C4-2B (cell line): Measurements from ENCODE around the gene MYO1G.

ENCODE experiments used
- H3K27ac ChIP-seq: fragments of 450-650 bp; 2 replicates; pipeline ENCODE4 v1.5.1; 2017
- CTCF ChIP-seq: fragments of 450-650 bp; conservative IDR thresholded peaks from 2 replicates; pipeline ENCODE4 v1.5.1; 2017; ENCODE audit warnings: mild to moderate bottlenecking
- ZFX ChIP-seq: fragments of 450-650 bp; IDR thresholded peaks from 2 replicates; pipeline ENCODE4 v1.6.1; 2017

The MYO1G gene

GRCh38 chr7:44966731-44967538 lies 11.9 kb downstream of the MYO1G start:
- TF ChIP-seq ZFX (no peak), CTCF (no peak)
- H3K27ac ChIP-seq = no peak overlapping the region

- TF ChIP-seq ZFX (no peak), CTCF (no peak)
- H3K27ac ChIP-seq = no peak overlapping the region
Observed at GRCh38 chr7:44965937-44966730, 12.7 kb downstream of the MYO1G start.

GRCh38 chr7:44965441-44965903 lies 13.3 kb downstream of the MYO1G start:
- no peak for TF ChIP-seq CTCF
- TF ChIP-seq ZFX = no peak
- no peak overlapping the region for H3K27ac ChIP-seq

GRCh38 chr7:44964831-44965440 lies 13.9 kb downstream of the MYO1G start:
- TF ChIP-seq CTCF = no peak; the same call in 1 of the 2 replicates
- TF ChIP-seq ZFX = no peak
- no peak overlapping the region for H3K27ac ChIP-seq

GRCh38 chr7:44964384-44964830 lies 14.4 kb downstream of the MYO1G start:
- no peak overlapping the region for H3K27ac ChIP-seq
- no peak for TF ChIP-seq ZFX
- TF ChIP-seq CTCF = no peak; the same call in 1 of the 2 replicates

GRCh38 chr7:44963364-44964290 lies 15.2 kb downstream of the MYO1G start:
- no peak overlapping the region for H3K27ac ChIP-seq
- no peak for TF ChIP-seq CTCF
- TF ChIP-seq ZFX = no peak
